ENCODE measurements around the gene MCUB. TPM values are rescaled to one million over a fixed set of nuclear protein-coding genes. Genes with fewer than 3 reads are reported as not detected.

Gene MCUB
- total and polyA plus RNA-seq, 2 of the 13 experiments (the other 11 are each of a cell fraction or from before 2014, with no cell fraction given) = 0.95 to 2.2 TPM

DNA sequence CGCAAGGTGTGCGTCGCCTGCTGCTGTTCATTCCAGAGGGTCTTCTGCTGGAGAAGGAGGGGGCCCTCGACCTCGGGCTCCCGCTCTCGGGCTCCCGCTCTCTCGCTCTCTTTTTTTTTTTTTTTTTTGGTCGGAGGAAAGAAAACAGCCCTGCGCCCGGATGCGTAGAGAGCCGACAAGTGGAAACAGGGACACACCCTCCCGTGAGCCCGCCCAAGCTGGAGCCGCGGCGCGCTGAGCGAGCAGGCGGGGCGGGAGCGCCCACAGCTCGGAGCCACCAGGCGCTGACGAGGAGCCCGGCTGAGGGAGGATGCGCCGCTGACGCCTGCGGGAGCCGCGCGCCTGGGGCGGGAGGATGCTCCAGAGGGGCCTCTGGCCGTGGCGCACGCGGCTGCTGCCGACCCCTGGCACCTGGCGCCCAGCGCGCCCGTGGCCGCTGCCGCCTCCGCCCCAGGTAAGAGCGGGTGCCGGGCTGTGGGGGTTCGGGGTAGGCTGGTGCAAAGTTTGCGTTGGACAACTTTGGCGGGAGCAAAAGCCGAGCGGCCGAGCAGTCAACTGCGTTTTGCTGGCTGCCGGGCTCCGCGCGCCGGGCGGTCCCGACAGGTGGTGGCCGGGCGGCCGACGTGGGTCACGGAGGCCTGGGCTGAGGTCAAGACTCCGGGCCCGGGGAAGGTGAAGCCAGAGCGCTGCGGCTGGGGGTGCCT, at the start of gene MCUB (continued):
- TF ChIP-seq ZNF280D (CRISPR knock-in tag; IDR thresholded peaks at IDR 0.05) (no peak), ZNF883 (CRISPR knock-in tag; IDR thresholded peaks at IDR 0.05; ENCODE audit: not compliant biosample characterization) (no peak), KLF11 (CRISPR knock-in tag; IDR thresholded peaks at IDR 0.05) (no peak), POGZ (CRISPR knock-in tag; IDR thresholded peaks at IDR 0.05) (no peak), ZNF34 (CRISPR knock-in tag; IDR thresholded peaks at IDR 0.05; ENCODE audit: borderline replicate concordance) (0 out of 2 replicates have a peak, but pooled peaks have one; percentile 24), ZSCAN30 (CRISPR knock-in tag; IDR thresholded peaks at IDR 0.05) (no peak), PCBP1 (IDR thresholded peaks at IDR 0.05; ENCODE audit: borderline replicate concordance, low read depth, low read length) (no peak), MTA3 (CRISPR knock-in tag; IDR thresholded peaks at IDR 0.05) (no peak), ARNT (IDR thresholded peaks at IDR 0.05) (no peak), STAT5B (CRISPR knock-in tag; IDR thresholded peaks at IDR 0.05) (no peak), ZNF547 (CRISPR knock-in tag; IDR thresholded peaks at IDR 0.05) (peak; percentile 64), CREB1 (IDR thresholded peaks at IDR 0.05) (no peak), CREB1 (CRISPR knock-in tag; IDR thresholded peaks at IDR 0.05) (no peak), MED13 (CRISPR knock-in tag; IDR thresholded peaks at IDR 0.05) (0 out of 2 replicates have a peak, but pooled peaks have one; percentile 15), ZFP36L2 (CRISPR knock-in tag; IDR thresholded peaks at IDR 0.05) (no peak), ZNF501 (CRISPR knock-in tag; IDR thresholded peaks at IDR 0.05) (0 out of 2 replicates have a peak, but pooled peaks have one; percentile 15), ZEB1 (IDR thresholded peaks at IDR 0.05; ENCODE audit: insufficient replicate concordance, low read depth) (no peak), ZNF337 (CRISPR knock-in tag; IDR thresholded peaks at IDR 0.05; ENCODE audit: borderline replicate concordance, low read depth) (no peak)
- TF ChIP-seq, protein P1, sequence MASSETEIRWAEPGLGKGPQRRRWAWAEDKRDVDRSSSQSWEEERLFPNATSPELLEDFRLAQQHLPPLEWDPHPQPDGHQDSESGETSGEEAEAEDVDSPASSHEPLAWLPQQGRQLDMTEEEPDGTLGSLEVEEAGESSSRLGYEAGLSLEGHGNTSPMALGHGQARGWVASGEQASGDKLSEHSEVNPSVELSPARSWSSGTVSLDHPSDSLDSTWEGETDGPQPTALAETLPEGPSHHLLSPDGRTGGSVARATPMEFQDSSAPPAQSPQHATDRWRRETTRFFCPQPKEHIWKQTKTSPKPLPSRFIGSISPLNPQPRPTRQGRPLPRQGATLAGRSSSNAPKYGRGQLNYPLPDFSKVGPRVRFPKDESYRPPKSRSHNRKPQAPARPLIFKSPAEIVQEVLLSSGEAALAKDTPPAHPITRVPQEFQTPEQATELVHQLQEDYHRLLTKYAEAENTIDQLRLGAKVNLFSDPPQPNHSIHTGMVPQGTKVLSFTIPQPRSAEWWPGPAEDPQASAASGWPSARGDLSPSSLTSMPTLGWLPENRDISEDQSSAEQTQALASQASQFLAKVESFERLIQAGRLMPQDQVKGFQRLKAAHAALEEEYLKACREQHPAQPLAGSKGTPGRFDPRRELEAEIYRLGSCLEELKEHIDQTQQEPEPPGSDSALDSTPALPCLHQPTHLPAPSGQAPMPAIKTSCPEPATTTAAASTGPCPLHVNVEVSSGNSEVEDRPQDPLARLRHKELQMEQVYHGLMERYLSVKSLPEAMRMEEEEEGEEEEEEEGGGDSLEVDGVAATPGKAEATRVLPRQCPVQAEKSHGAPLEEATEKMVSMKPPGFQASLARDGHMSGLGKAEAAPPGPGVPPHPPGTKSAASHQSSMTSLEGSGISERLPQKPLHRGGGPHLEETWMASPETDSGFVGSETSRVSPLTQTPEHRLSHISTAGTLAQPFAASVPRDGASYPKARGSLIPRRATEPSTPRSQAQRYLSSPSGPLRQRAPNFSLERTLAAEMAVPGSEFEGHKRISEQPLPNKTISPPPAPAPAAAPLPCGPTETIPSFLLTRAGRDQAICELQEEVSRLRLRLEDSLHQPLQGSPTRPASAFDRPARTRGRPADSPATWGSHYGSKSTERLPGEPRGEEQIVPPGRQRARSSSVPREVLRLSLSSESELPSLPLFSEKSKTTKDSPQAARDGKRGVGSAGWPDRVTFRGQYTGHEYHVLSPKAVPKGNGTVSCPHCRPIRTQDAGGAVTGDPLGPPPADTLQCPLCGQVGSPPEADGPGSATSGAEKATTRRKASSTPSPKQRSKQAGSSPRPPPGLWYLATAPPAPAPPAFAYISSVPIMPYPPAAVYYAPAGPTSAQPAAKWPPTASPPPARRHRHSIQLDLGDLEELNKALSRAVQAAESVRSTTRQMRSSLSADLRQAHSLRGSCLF (CRISPR knock-in tag; IDR thresholded peaks at IDR 0.05; ENCODE audit: borderline replicate concordance) = no peak
- TF ChIP-seq, protein P2, sequence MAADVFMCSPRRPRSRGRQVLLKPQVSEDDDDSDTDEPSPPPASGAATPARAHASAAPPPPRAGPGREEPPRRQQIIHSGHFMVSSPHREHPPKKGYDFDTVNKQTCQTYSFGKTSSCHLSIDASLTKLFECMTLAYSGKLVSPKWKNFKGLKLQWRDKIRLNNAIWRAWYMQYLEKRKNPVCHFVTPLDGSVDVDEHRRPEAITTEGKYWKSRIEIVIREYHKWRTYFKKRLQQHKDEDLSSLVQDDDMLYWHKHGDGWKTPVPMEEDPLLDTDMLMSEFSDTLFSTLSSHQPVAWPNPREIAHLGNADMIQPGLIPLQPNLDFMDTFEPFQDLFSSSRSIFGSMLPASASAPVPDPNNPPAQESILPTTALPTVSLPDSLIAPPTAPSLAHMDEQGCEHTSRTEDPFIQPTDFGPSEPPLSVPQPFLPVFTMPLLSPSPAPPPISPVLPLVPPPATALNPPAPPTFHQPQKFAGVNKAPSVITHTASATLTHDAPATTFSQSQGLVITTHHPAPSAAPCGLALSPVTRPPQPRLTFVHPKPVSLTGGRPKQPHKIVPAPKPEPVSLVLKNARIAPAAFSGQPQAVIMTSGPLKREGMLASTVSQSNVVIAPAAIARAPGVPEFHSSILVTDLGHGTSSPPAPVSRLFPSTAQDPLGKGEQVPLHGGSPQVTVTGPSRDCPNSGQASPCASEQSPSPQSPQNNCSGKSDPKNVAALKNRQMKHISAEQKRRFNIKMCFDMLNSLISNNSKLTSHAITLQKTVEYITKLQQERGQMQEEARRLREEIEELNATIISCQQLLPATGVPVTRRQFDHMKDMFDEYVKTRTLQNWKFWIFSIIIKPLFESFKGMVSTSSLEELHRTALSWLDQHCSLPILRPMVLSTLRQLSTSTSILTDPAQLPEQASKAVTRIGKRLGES (CRISPR knock-in tag; IDR thresholded peaks at IDR 0.05; ENCODE audit: borderline replicate concordance) = no peak
